GM12865 (cell line): ENCODE results near the gene PPP2R5D.
A peak's percentile ranks its signal among the peaks of the same experiment; 100 is the strongest.
"Not testable (repeated sequence)": the region's sequence is repeated elsewhere in the genome, so short reads cannot be mapped to it uniquely, and the experiment has no call there.

Source experiments
- DNase-seq: peaks from one replicate; pipeline ENCODE4 v3.0.0; 2010; ENCODE audit warnings: low read depth
- H3K4me3 ChIP-seq: 2 replicates; pipeline ENCODE4 v1.5.1; 2011; ENCODE audit warnings: mild to moderate bottlenecking, low read depth, low read length, control low read depth
- CTCF ChIP-seq: IDR thresholded peaks from 2 replicates; pipeline ENCODE4 v1.5.1; 2011; ENCODE audit warnings: low read length, control low read depth, low read depth, inconsistent platforms; ENCODE audit not compliant: insufficient read depth; ENCODE audit errors: missing control alignments

Gene PPP2R5D

GRCh38 chr6:43040542-43041257, 56.3 kb downstream of the PPP2R5D start:
- no peak for DNase-seq
- no peak overlapping the region for H3K4me3 ChIP-seq
- TF ChIP-seq CTCF = no peak

- not testable (repeated sequence) for DNase-seq, H3K4me3 ChIP-seq
Measured at GRCh38 chr6:43041475-43041874, 57.1 kb downstream of the PPP2R5D start.

- no peak for DNase-seq
- TF ChIP-seq CTCF = no peak
- no peak overlapping the region for H3K4me3 ChIP-seq
Measured at GRCh38 chr6:43043310-43043709, 58.9 kb downstream of the PPP2R5D start.

GRCh38 chr6:43045371-43045930, 61.1 kb downstream of the PPP2R5D start:
- no peak overlapping the region for H3K4me3 ChIP-seq
- no peak for DNase-seq
- no peak for TF ChIP-seq CTCF

GRCh38 chr6:43047998-43048397, 63.6 kb downstream of the PPP2R5D start:
- DNase-seq = no peak
- TF ChIP-seq CTCF = no peak
- no peak overlapping the region for H3K4me3 ChIP-seq

GRCh38 chr6:43050981-43051380, 66.6 kb downstream of the PPP2R5D start:
- DNase-seq = no peak
- no peak for TF ChIP-seq CTCF
- no peak overlapping the region for H3K4me3 ChIP-seq

GRCh38 chr6:43052225-43052841, 68.0 kb downstream of the PPP2R5D start:
- no peak for DNase-seq
- peak overlapping the region; percentile 78; the same call in 1 of the 2 replicates for H3K4me3 ChIP-seq
- no peak for TF ChIP-seq CTCF
